GM12878 (cell line): ENCODE measurements around the gene EFCAB9. TPM values are rescaled to one million over a fixed set of nuclear protein-coding genes. Genes with fewer than 3 reads are reported as not detected.

Experiments used
- ATAC-seq: fragments of 200-7000 bp; cut with Tn5 transposase; 3 replicates; pipeline ENCODE4 v1.9.1; 2020; ENCODE audit warnings: mild to moderate bottlenecking, moderate library complexity
- BruUV-seq: library from RNA; stranded (reverse); fragments of 400-500 nt; replicated peaks from 2 replicates; lab custom pipeline; 2021; lab: Mats Ljungman, UMichigan
- CTCF ChIA-PET: fragments of 300-600 bp; sonication (Branson Sonifier 250); formaldehyde crosslinking; extraction: SDS; loops from one replicate; lab custom pipeline; 2021; ENCODE audit warnings: inconsistent platforms; lab: Yijun Ruan, JAX
- POLR2A ChIA-PET: fragments of 350-600 bp; formaldehyde crosslinking; extraction: SDS; loops from one replicate; lab custom pipeline; 2021; ENCODE audit warnings: inconsistent platforms; lab: Charles Lee
- RAD21 ChIA-PET: fragments of 300-600 bp; sonication (Branson Sonifier 250); formaldehyde crosslinking; loops from one replicate; lab custom pipeline; 2023; ENCODE audit warnings: antibody characterized with exemption; ENCODE audit not compliant: unreplicated experiment; lab: Charles Lee
- SMC1A ChIA-PET: fragments of 300-600 bp; sonication (Branson Sonifier 250); formaldehyde crosslinking; loops from one replicate; lab custom pipeline; 2023; ENCODE audit not compliant: unreplicated experiment, uncharacterized antibody; lab: Charles Lee
- DNase-seq: peaks from one replicate; pipeline ENCODE4 v3.0.0-alpha.2; 2011; ENCODE audit warnings: low read depth, low spot score
- FAIRE-seq: peaks from 3 replicates; lab custom pipeline; 2011; peaks lifted over from hg19 to GRCh38; lab: Jason Lieb, UNC
- H2AFZ ChIP-seq: 2 replicates; pipeline ENCODE4 v1.6.0; 2011; ENCODE audit warnings: low read depth, low read length, control low read depth; ENCODE audit not compliant: control insufficient read depth
- H3K27ac ChIP-seq: 2 replicates; pipeline ENCODE4 v1.5.1; 2011; ENCODE audit warnings: control low read depth; ENCODE audit not compliant: control insufficient read depth, insufficient read depth
- H3K27me3 ChIP-seq, 2 experiments: replicated peaks in 1 of 2; 2 replicates each; pipeline versions ENCODE4 v1.6.0 to v1.6.1; 2011; ENCODE audit warnings: low read length in 1 of 2; ENCODE audit not compliant: control insufficient read depth in 2 of 2, insufficient read depth in 2 of 2
- H3K36me3 ChIP-seq, 2 experiments: 2 replicates each; pipeline ENCODE4 v1.5.1; 2011; ENCODE audit warnings: low read length in 1 of 2; ENCODE audit not compliant: control insufficient read depth in 2 of 2, insufficient read depth in 2 of 2
- H3K4me1 ChIP-seq: 2 replicates; pipeline ENCODE4 v1.6.1; 2011; ENCODE audit warnings: mild to moderate bottlenecking, low read length, moderate library complexity, mixed read lengths; ENCODE audit not compliant: control insufficient read depth, insufficient read depth
- H3K4me2 ChIP-seq: 2 replicates; pipeline ENCODE4 v1.6.0; 2011; ENCODE audit warnings: control low read depth; ENCODE audit not compliant: control insufficient read depth, insufficient read depth
- H3K4me3 ChIP-seq: fragments of 200-600 bp; sonication (generic); 2 replicates; pipeline ENCODE4 v1.5.1; 2016
- H3K79me2 ChIP-seq: 2 replicates; pipeline ENCODE4 v1.6.0; 2011; ENCODE audit warnings: low read length; ENCODE audit not compliant: control insufficient read depth, insufficient read depth
- H3K9ac ChIP-seq: 2 replicates; pipeline ENCODE4 v1.8.0; 2011; ENCODE audit warnings: low read length, control low read depth, mixed read lengths; ENCODE audit not compliant: control insufficient read depth, insufficient read depth
- H3K9me3 ChIP-seq: replicated peaks from 3 replicates; pipeline ENCODE4 v1.5.1; 2011; ENCODE audit warnings: mild to moderate bottlenecking, low read length; ENCODE audit not compliant: control insufficient read depth, insufficient read depth
- H4K20me1 ChIP-seq: 2 replicates; pipeline ENCODE4 v1.6.0; 2011; ENCODE audit not compliant: control insufficient read depth, insufficient read depth
- BACH1 ChIP-seq: fragments of 450-650 bp; IDR thresholded peaks from 2 replicates; pipeline ENCODE4 v1.6.1; 2017; ENCODE audit warnings: mild to moderate bottlenecking, borderline replicate concordance
- BCLAF1 ChIP-seq: fragments of 450-650 bp; IDR thresholded peaks from 2 replicates; pipeline ENCODE4 v1.6.1; 2017; ENCODE audit warnings: antibody characterized with exemption, mild to moderate bottlenecking, moderate library complexity
- CBFB ChIP-seq: IDR thresholded peaks from 2 replicates; pipeline ENCODE4 v1.6.1; 2016; ENCODE audit warnings: antibody characterized with exemption, low read depth
- ETV6 ChIP-seq, 2 experiments: fragments of 450-650 bp in 1 of 2; IDR thresholded peaks in 1 of 2; conservative IDR thresholded peaks in 1 of 2; 2 replicates each; pipeline ENCODE4 v1.6.1; 2014; ENCODE audit warnings: antibody characterized with exemption in 1 of 2, borderline replicate concordance in 1 of 2, low read depth in 1 of 2, mild to moderate bottlenecking in 1 of 2, moderate library complexity in 1 of 2
- FOXM1 ChIP-seq: IDR thresholded peaks from 2 replicates; pipeline ENCODE4 v1.6.1; 2012; ENCODE audit warnings: low read depth, mild to moderate bottlenecking, inconsistent platforms, low read length, moderate library complexity
- HDAC6 ChIP-seq: fragments of 200-600 bp; sonication (generic); IDR thresholded peaks from one replicate; pipeline ENCODE4 v1.8.0; 2017; ENCODE audit warnings: antibody characterized with exemption; ENCODE audit not compliant: unreplicated experiment
- IKZF2 ChIP-seq, 2 experiments: fragments of 450-650 bp; IDR thresholded peaks; 2 replicates each; pipeline ENCODE4 v1.6.1; 2017; ENCODE audit warnings: mild to moderate bottlenecking in 2 of 2, moderate library complexity in 2 of 2
- MYB ChIP-seq: fragments of 150-350 bp; IDR thresholded peaks from 2 replicates; pipeline ENCODE4 v1.6.1; 2014; ENCODE audit warnings: mild to moderate bottlenecking, low read depth, low read length, borderline replicate concordance
- NR2C1 ChIP-seq: fragments of 450-650 bp; IDR thresholded peaks from 2 replicates; pipeline ENCODE4 v1.6.1; 2017; ENCODE audit warnings: antibody characterized with exemption, mild to moderate bottlenecking, moderate library complexity
- NR2F1 ChIP-seq: fragments of 450-650 bp; conservative IDR thresholded peaks from 2 replicates; pipeline ENCODE4 v1.6.1; 2017; ENCODE audit warnings: mild to moderate bottlenecking
- PAX5 ChIP-seq: IDR thresholded peaks from 2 replicates; pipeline ENCODE4 v1.6.1; 2011; ENCODE audit warnings: low read depth, low read length, borderline replicate concordance
- SIX5 ChIP-seq: IDR thresholded peaks from 2 replicates; pipeline ENCODE4 v1.6.1; 2011; ENCODE audit warnings: mild to moderate bottlenecking, low read depth, low read length, moderate library complexity; ENCODE audit not compliant: severe bottlenecking
- SKIL ChIP-seq: fragments of 450-650 bp; IDR thresholded peaks from 2 replicates; pipeline ENCODE4 v1.6.1; 2017; ENCODE audit warnings: mild to moderate bottlenecking, low read depth, inconsistent platforms; ENCODE audit not compliant: poor library complexity, severe bottlenecking
- SMAD1 ChIP-seq: fragments of 450-650 bp; IDR thresholded peaks from 2 replicates; pipeline ENCODE4 v1.6.1; 2018; ENCODE audit warnings: mild to moderate bottlenecking, low read depth; ENCODE audit not compliant: partially characterized antibody
- SMAD5 ChIP-seq: IDR thresholded peaks from 2 replicates; pipeline ENCODE4 v1.6.1; 2016; ENCODE audit warnings: antibody characterized with exemption, low read depth
- SUPT20H ChIP-seq: IDR thresholded peaks from 2 replicates; pipeline ENCODE4 v1.6.1; 2011; ENCODE audit warnings: low read depth, mild to moderate bottlenecking, low read length, moderate library complexity, borderline replicate concordance; ENCODE audit not compliant: control insufficient read depth
- YBX1 ChIP-seq: fragments of 450-650 bp; IDR thresholded peaks from 2 replicates; pipeline ENCODE4 v1.6.1; 2016; ENCODE audit warnings: antibody characterized with exemption
- WGBS: methylation state at CpG from one replicate; pipeline ENCODE4 v1.1.6; 2016; ENCODE audit warnings: low lambda C conversion rate; ENCODE audit not compliant: insufficient replicate concordance, insufficient coverage; ENCODE audit errors: missing lambda C conversion rate; 5-methylcytosine and 5-hydroxymethylcytosine counted together
- in situ Hi-C: fragments of 300-500 bp; cut with MboI; formaldehyde crosslinking; loops from 9 replicates; pipeline ENCODE4 v1.14.3; 2018; ENCODE audit warnings: mixed read lengths
- intact Hi-C: fragments of 100-400 bp; cut with micrococcal nuclease; formaldehyde crosslinking; loops from one replicate; pipeline ENCODE4 v1.14.2; 2022; ENCODE audit not compliant: unreplicated experiment
- polyA plus RNA-seq, 11 experiments: library from polyadenylated mRNA; depleted of rRNA in 4 of 11; unstranded in 6 of 11; stranded (reverse) in 5 of 11; fragments of >200 nt; fragmentation: Nextera tagmentation in 4 of 11; fragmentation: Illumina TruSeq in 1 of 11; extraction: Ambion mirVana in 4 of 11; extraction: Trizol in 1 of 11; gene quantifications; 1 replicate in 1 of 11; 2 replicates in 10 of 11; pipeline versions ENCODE4 v1.2.1 to v1.2.3, GENCODE V29; 2011 to 2016; ENCODE audit warnings: inconsistent platforms in 2 of 11, missing spikeins in 2 of 11, low read depth in 1 of 11
- total RNA-seq, 4 experiments: library from RNA; depleted of rRNA in 3 of 4; stranded (reverse); fragments of >200 nt in 3 of 4; fragmentation: Illumina TruSeq in 1 of 4; extraction: Trizol in 1 of 4; gene quantifications; 2 replicates each; pipeline versions ENCODE4 v1.2.1 to v1.2.3, GENCODE V29; 2013 to 2021

EFCAB9 gene
- total and polyA plus RNA-seq, 10 of the 15 experiments (the other 5 are each of a cell fraction or from before 2014, with no cell fraction given) = 0.73 TPM; not detected in 9

- Histone ChIP-seq H3K27ac (peak overlapping the region; percentile 68), H4K20me1 (no peaks in the 10 kb centered on the region), H3K9ac (peak overlapping the region; percentile 95), H3K36me3 (peaks cover 0 to 6% of the 10 kb centered on the region in 2 experiments; a peak in 1 of 4 replicates), H3K79me2 (peaks cover 87% of the 10 kb centered on the region), H2AFZ (no peak overlapping the region), H3K4me3 (peak overlapping the region; percentile 89; the same call in 1 of the 2 replicates), H3K9me3 (no peaks in the 10 kb centered on the region; the same call in 2 of the 3 replicates), H3K27me3 (no peaks in the 10 kb centered on the region), H3K4me2 (peak overlapping the region; percentile 73), H3K4me1 (peaks cover 48% of the 10 kb centered on the region)
- FAIRE-seq (no peak), ATAC-seq (no peak), DNase-seq (no peak)
- BruUV-seq = no TSS peak
- in situ Hi-C loops = no loop called here
- ChIA-PET RAD21 (interaction anchor here (1.9 to 7.7 kb wide), 5 partner anchors 9 to 78 kb away, joined by 7 to 158 read pairs (median 65); no protein-coding TSS in a partner anchor), CTCF (interaction anchor here (0.6 to 8.0 kb wide), 8 partner anchors 10 to 242 kb away, joined by 3 to 162 read pairs (median 4); no protein-coding TSS in a partner anchor), POLR2A (interaction anchor here (0.8 to 8.0 kb wide), 3 partner anchors 9 to 72 kb away, joined by 3 to 115 read pairs (median 104); no protein-coding TSS in a partner anchor), SMC1A (interaction anchor here (0.8 to 10.5 kb wide), 11 partner anchors 9 to 272 kb away, joined by 3 to 165 read pairs (median 6); no protein-coding TSS in a partner anchor)
- intact Hi-C loops = loop anchor here (10.0 kb wide), 1 partner anchor 191 kb away; no protein-coding TSS in a partner anchor
- 79% methylated on average over 4 of the region's 4 CpGs for WGBS
- TF ChIP-seq NR2C1 = no peak
- TF ChIP-seq SMAD5 = no peak
- no peak for TF ChIP-seq NR2F1
- TF ChIP-seq SUPT20H = no peak
- no peak for TF ChIP-seq CBFB
- no peak for TF ChIP-seq HDAC6
- no peak for TF ChIP-seq IKZF2 (IDR thresholded peaks at IDR 0.05)
- no peak for TF ChIP-seq PAX5
- no peak for TF ChIP-seq SKIL
- no peak for TF ChIP-seq SMAD1
- no peak for TF ChIP-seq YBX1
- TF ChIP-seq MYB = no peak
- no peak for TF ChIP-seq BACH1
- no peak for TF ChIP-seq ETV6 (conservative IDR thresholded peaks at IDR 0.05 in 1 of 2, IDR thresholded peaks at IDR 0.05 in 1 of 2; ENCODE audit: borderline replicate concordance in 1 of 2, low read depth in 1 of 2)
- no peak for TF ChIP-seq BCLAF1
- TF ChIP-seq FOXM1 = no peak
- no peak for TF ChIP-seq SIX5
Observed at GRCh38 chr5:172183881-172184280, 10.1 kb upstream of the EFCAB9 start.
